ENCODE measurements around the gene ST6GALNAC5. TPM values are rescaled to one million over a fixed set of nuclear protein-coding genes. Genes with fewer than 3 reads are reported as not detected.
A peak's percentile ranks its signal among the peaks of the same experiment; 100 is the strongest.
"Not testable (repeated sequence)": the region's sequence is repeated elsewhere in the genome, so short reads cannot be mapped to it uniquely, and the experiment has no call there.

ST6GALNAC5 gene
- not detected in 2 replicates for total RNA-seq (2014; rRNA removed; shearing (Covaris generic))

- Histone ChIP-seq H3K27ac (no peak within 1 kb of the TSS), H3K4me3 (no peak within 1 kb of the TSS), H3K36me3 (no peaks in the 10 kb centered on the region), H3K4me1 (peaks cover 16% of the 10 kb centered on the region), H3K27me3 (no peaks in the 10 kb centered on the region), H3K9me3 (replicated peaks) (no peaks in the 10 kb centered on the region)
- DNase-seq: no peak
Observed at GRCh38 chr1:76867342-76868130, at the start of gene ST6GALNAC5. Gene ST6GALNAC5 (plus strand): TSS chr1:76867480.

GRCh38 chr1:76820028-76820427 is 47.3 kb upstream of the ST6GALNAC5 start:
- Histone ChIP-seq H3K9me3 (replicated peaks) (no peaks in the 10 kb centered on the region; the same call in 1 of the 2 replicates), H3K27me3 (no peaks in the 10 kb centered on the region), H3K36me3 (no peaks in the 10 kb centered on the region), H3K27ac (no peak overlapping the region), H3K4me1 (no peaks in the 10 kb centered on the region), H3K4me3 (no peak overlapping the region)
- DNase-seq: no peak

- not testable (repeated sequence) for H3K4me3 ChIP-seq; H3K27me3 ChIP-seq; H3K27ac ChIP-seq; DNase-seq; H3K36me3 ChIP-seq; H3K9me3 ChIP-seq (replicated peaks)
- peaks cover 23% of the 10 kb centered on the region for H3K4me1 ChIP-seq
Observed at GRCh38 chr1:76822961-76823360, 44.3 kb upstream of the ST6GALNAC5 start.

GRCh38 chr1:76824106-76824505 is 43.2 kb upstream of the ST6GALNAC5 start:
- Histone ChIP-seq H3K27me3 (no peaks in the 10 kb centered on the region), H3K36me3 (no peaks in the 10 kb centered on the region), H3K4me1 (peaks cover 25% of the 10 kb centered on the region), H3K9me3 (replicated peaks) (no peaks in the 10 kb centered on the region; the same call in 1 of the 2 replicates), H3K27ac (no peak overlapping the region), H3K4me3 (no peak overlapping the region)
- no peak for DNase-seq

GRCh38 chr1:76826072-76826845 is 41.0 kb upstream of the ST6GALNAC5 start:
- Histone ChIP-seq H3K4me3 (no peak overlapping the region), H3K36me3 (no peaks in the 10 kb centered on the region), H3K9me3 (replicated peaks) (no peaks in the 10 kb centered on the region), H3K27ac (peak overlapping the region; percentile 91), H3K4me1 (peaks cover 37% of the 10 kb centered on the region), H3K27me3 (no peaks in the 10 kb centered on the region)
- DNase-seq: peak in 1 of 2 experiments; percentile 44

GRCh38 chr1:76827066-76827465 is 40.2 kb upstream of the ST6GALNAC5 start:
- Histone ChIP-seq H3K36me3 (no peaks in the 10 kb centered on the region), H3K4me1 (peaks cover 37% of the 10 kb centered on the region), H3K9me3 (replicated peaks) (no peaks in the 10 kb centered on the region), H3K4me3 (no peak overlapping the region), H3K27ac (peak overlapping the region; percentile 91), H3K27me3 (no peaks in the 10 kb centered on the region)
- DNase-seq: peak; percentile 63 to 85

GRCh38 chr1:76830373-76830772 is 36.9 kb upstream of the ST6GALNAC5 start:
- no peaks in the 10 kb centered on the region for H3K27me3 ChIP-seq
- H3K4me1 ChIP-seq: peaks cover 51% of the 10 kb centered on the region
- H3K36me3 ChIP-seq: no peaks in the 10 kb centered on the region
- no peaks in the 10 kb centered on the region for H3K9me3 ChIP-seq (replicated peaks)
- H3K27ac ChIP-seq: no peak overlapping the region; the same call in 1 of the 2 replicates
- DNase-seq: peak in 1 of 2 experiments; percentile 22
- H3K4me3 ChIP-seq: no peak overlapping the region

GRCh38 chr1:76832521-76832920 is 34.8 kb upstream of the ST6GALNAC5 start:
- H3K4me3 ChIP-seq: no peak overlapping the region
- no peaks in the 10 kb centered on the region for H3K36me3 ChIP-seq
- H3K4me1 ChIP-seq: peaks cover 34% of the 10 kb centered on the region
- no peak overlapping the region for H3K27ac ChIP-seq
- H3K9me3 ChIP-seq (replicated peaks): no peaks in the 10 kb centered on the region
- no peak for DNase-seq
- H3K27me3 ChIP-seq: no peaks in the 10 kb centered on the region

- H3K27ac ChIP-seq: no peak overlapping the region
- no peaks in the 10 kb centered on the region for H3K27me3 ChIP-seq
- H3K4me1 ChIP-seq: peaks cover 28% of the 10 kb centered on the region
- DNase-seq: no peak
- 0 out of 2 replicates have a peak, but pooled peaks cover under 1% of the 10 kb centered on the region for H3K9me3 ChIP-seq (replicated peaks)
- no peak overlapping the region for H3K4me3 ChIP-seq
- H3K36me3 ChIP-seq: no peaks in the 10 kb centered on the region
Observed at GRCh38 chr1:76833151-76833550, 34.1 kb upstream of the ST6GALNAC5 start.

GRCh38 chr1:76833856-76834255 is 33.4 kb upstream of the ST6GALNAC5 start:
- Histone ChIP-seq H3K4me3 (no peak overlapping the region), H3K27me3 (no peaks in the 10 kb centered on the region), H3K9me3 (replicated peaks) (0 out of 2 replicates have a peak, but pooled peaks cover 2% of the 10 kb centered on the region), H3K4me1 (peaks cover 28% of the 10 kb centered on the region), H3K36me3 (no peaks in the 10 kb centered on the region), H3K27ac (no peak overlapping the region)
- DNase-seq: peak in 1 of 2 experiments; percentile 42

GRCh38 chr1:76835203-76835602 is 32.1 kb upstream of the ST6GALNAC5 start:
- H3K36me3 ChIP-seq: no peaks in the 10 kb centered on the region
- H3K27me3 ChIP-seq: no peaks in the 10 kb centered on the region
- peak; percentile 38 to 63 for DNase-seq
- H3K4me1 ChIP-seq: peaks cover 21% of the 10 kb centered on the region
- peaks cover 2% of the 10 kb centered on the region; the same call in 1 of the 2 replicates for H3K9me3 ChIP-seq (replicated peaks)
- 0 out of 2 replicates have a peak overlapping the region, but pooled peaks have one; percentile 2 for H3K27ac ChIP-seq
- no peak overlapping the region for H3K4me3 ChIP-seq

- H3K9me3 ChIP-seq (replicated peaks): peaks cover 2% of the 10 kb centered on the region; the same call in 1 of the 2 replicates
- H3K36me3 ChIP-seq: no peaks in the 10 kb centered on the region
- H3K27me3 ChIP-seq: no peaks in the 10 kb centered on the region
- H3K27ac ChIP-seq: no peak overlapping the region
- DNase-seq: no peak
- peaks cover 3% of the 10 kb centered on the region for H3K4me1 ChIP-seq
- H3K4me3 ChIP-seq: no peak overlapping the region
Observed at GRCh38 chr1:76840278-76840677, 27.0 kb upstream of the ST6GALNAC5 start.

GRCh38 chr1:76841460-76841859 is 25.8 kb upstream of the ST6GALNAC5 start:
- no peaks in the 10 kb centered on the region for H3K36me3 ChIP-seq
- H3K9me3 ChIP-seq (replicated peaks): peaks cover 2% of the 10 kb centered on the region; the same call in 1 of the 2 replicates
- no peak for DNase-seq
- no peaks in the 10 kb centered on the region for H3K4me1 ChIP-seq
- no peak overlapping the region for H3K4me3 ChIP-seq
- H3K27me3 ChIP-seq: no peaks in the 10 kb centered on the region
- H3K27ac ChIP-seq: no peak overlapping the region

GRCh38 chr1:76843821-76844464 is 23.3 kb upstream of the ST6GALNAC5 start:
- Histone ChIP-seq H3K9me3 (replicated peaks) (no peaks in the 10 kb centered on the region; the same call in 1 of the 2 replicates), H3K27me3 (no peaks in the 10 kb centered on the region), H3K4me1 (no peaks in the 10 kb centered on the region), H3K4me3 (no peak overlapping the region), H3K27ac (no peak overlapping the region), H3K36me3 (no peaks in the 10 kb centered on the region)
- no peak for DNase-seq

Data from SJCRH30 (cell line).